Neuronal stem cell (in vitro differentiated cells): ENCODE results near the gene ABI3BP.

Experiments used
- DNase-seq: peaks from one replicate; pipeline ENCODE4 v3.0.0-alpha.2; 2013; ENCODE audit warnings: low spot score
- H2AFZ ChIP-seq: one replicate; pipeline ENCODE4 v1.6.1; 2013; ENCODE audit warnings: mild to moderate bottlenecking, low read length, inconsistent platforms
- H2AK5ac ChIP-seq: 2 replicates; pipeline ENCODE4 v1.6.1; 2013; ENCODE audit warnings: low read depth, mild to moderate bottlenecking, inconsistent platforms, low read length, moderate library complexity, mixed read lengths
- H2BK120ac ChIP-seq: 2 replicates; pipeline ENCODE4 v1.6.1; 2013; ENCODE audit warnings: low read depth, mild to moderate bottlenecking, inconsistent platforms, low read length, moderate library complexity, mixed read lengths
- H2BK12ac ChIP-seq: one replicate; pipeline ENCODE4 v1.6.1; 2013; ENCODE audit warnings: low read length, inconsistent platforms
- H2BK15ac ChIP-seq: 2 replicates; pipeline ENCODE4 v1.6.1; 2013; ENCODE audit warnings: mild to moderate bottlenecking, low read length, inconsistent platforms, mixed read lengths
- H2BK5ac ChIP-seq: one replicate; pipeline ENCODE4 v1.6.1; 2013; ENCODE audit warnings: inconsistent platforms, mild to moderate bottlenecking, low read length, moderate library complexity
- H3K14ac ChIP-seq: one replicate; pipeline ENCODE4 v1.6.1; 2013; ENCODE audit warnings: low read length, inconsistent platforms
- H3K18ac ChIP-seq: 2 replicates; pipeline ENCODE4 v1.6.1; 2013; ENCODE audit warnings: low read length, inconsistent platforms
- H3K23ac ChIP-seq: 2 replicates; pipeline ENCODE4 v1.6.1; 2013; ENCODE audit warnings: low read depth, mild to moderate bottlenecking, mixed read lengths, low read length, inconsistent platforms; ENCODE audit not compliant: poor library complexity
- H3K27ac ChIP-seq: replicated peaks from 3 replicates; pipeline ENCODE4 v1.5.1; 2013; ENCODE audit warnings: low read length, inconsistent platforms
- H3K27me3 ChIP-seq, 3 experiments: 2 replicates each; pipeline ENCODE4 v1.6.1; 2013; ENCODE audit warnings: low read length in 3 of 3, mild to moderate bottlenecking in 2 of 3, inconsistent platforms in 1 of 3, low read depth in 1 of 3, mixed read lengths in 1 of 3, moderate library complexity in 1 of 3; ENCODE audit not compliant: control insufficient read depth in 3 of 3, insufficient read depth in 3 of 3
- H3K36me3 ChIP-seq, 2 donors: replicated peaks in 1 of 2; 2 replicates each; pipeline ENCODE4 v1.6.1; 2013; ENCODE audit warnings: low read length in 2 of 2; ENCODE audit not compliant: control insufficient read depth in 2 of 2, insufficient read depth in 2 of 2
- H3K4ac ChIP-seq: 2 replicates; pipeline ENCODE4 v1.6.1; 2013; ENCODE audit warnings: inconsistent platforms, mild to moderate bottlenecking, low read length, moderate library complexity
- H3K4me1 ChIP-seq, 2 donors: 1 replicate in 1 of 2; 2 replicates in 1 of 2; pipeline ENCODE4 v1.6.1; 2013; ENCODE audit warnings: low read length in 2 of 2, low read depth in 1 of 2; ENCODE audit not compliant: control insufficient read depth in 2 of 2, insufficient read depth in 1 of 2
- H3K4me2 ChIP-seq: one replicate; pipeline ENCODE4 v1.6.1; 2013; ENCODE audit warnings: mild to moderate bottlenecking, low read length, inconsistent platforms; ENCODE audit not compliant: insufficient read depth, poor library complexity, severe bottlenecking
- H3K4me3 ChIP-seq, 2 donors: 2 replicates each; pipeline ENCODE4 v1.5.1; 2013; ENCODE audit warnings: low read length in 2 of 2, mild to moderate bottlenecking in 2 of 2, inconsistent platforms in 1 of 2, moderate library complexity in 1 of 2
- H3K79me1 ChIP-seq: one replicate; pipeline ENCODE4 v1.6.1; 2013; ENCODE audit warnings: low read depth, mild to moderate bottlenecking, inconsistent platforms, low read length, moderate library complexity
- H3K9ac ChIP-seq: one replicate; pipeline ENCODE4 v1.6.1; 2013; ENCODE audit warnings: mild to moderate bottlenecking, low read depth, low read length, inconsistent platforms; ENCODE audit not compliant: poor library complexity
- H3K9me3 ChIP-seq, 2 donors: replicated peaks in 1 of 2; 2 replicates each; pipeline versions ENCODE3 to v1.6.1; 2013; ENCODE audit warnings: low read length in 2 of 2, mild to moderate bottlenecking in 2 of 2, inconsistent platforms in 1 of 2, low read depth in 1 of 2, mixed read lengths in 1 of 2, moderate library complexity in 1 of 2; ENCODE audit not compliant: control insufficient read depth in 2 of 2, insufficient read depth in 1 of 2
- H4K8ac ChIP-seq: one replicate; pipeline ENCODE4 v1.6.1; 2013; ENCODE audit warnings: low read depth, mild to moderate bottlenecking, inconsistent platforms, low read length, moderate library complexity
- H4K91ac ChIP-seq: one replicate; pipeline ENCODE4 v1.6.1; 2013; ENCODE audit warnings: low read length, low read depth, mild to moderate bottlenecking, inconsistent platforms; ENCODE audit not compliant: poor library complexity
- WGBS, 2 donors: extraction: QIAGEN DNeasy Blood & Tissue Kit; methylation state at CpG; one replicate each; pipeline ENCODE4 v1.1.7; 2013; ENCODE audit warnings: missing lambda C conversion rate in 2 of 2, mixed read lengths in 1 of 2; ENCODE audit not compliant: insufficient read length in 2 of 2, insufficient replicate concordance in 1 of 2; ENCODE audit errors: extremely low coverage in 2 of 2; 5-methylcytosine and 5-hydroxymethylcytosine counted together

ABI3BP gene

DNA sequence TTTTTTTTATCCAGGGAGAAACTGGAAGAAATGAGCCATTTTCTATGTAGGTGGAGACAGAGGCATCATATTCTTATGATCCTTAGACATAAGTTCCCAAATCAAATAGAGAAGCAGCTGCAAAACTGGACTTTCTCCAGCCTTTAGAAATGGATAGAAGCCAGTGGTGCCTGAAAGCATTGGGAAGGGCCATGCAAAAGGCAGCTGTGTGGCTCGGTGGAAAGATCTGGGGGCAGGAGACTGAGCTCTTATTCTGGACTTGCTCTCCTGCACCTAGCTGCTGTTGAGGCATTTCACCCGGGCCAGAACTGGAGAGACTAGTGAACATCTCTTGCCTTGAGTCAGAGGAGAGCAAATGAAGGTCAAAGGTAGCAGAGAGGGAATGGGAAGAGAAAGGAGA, 210.9 kb downstream of the ABI3BP start:
- peaks cover 0 to 3% of the 10 kb centered on the region in 2 donors for H3K4me1 ChIP-seq
- H2BK120ac ChIP-seq, result no peak overlapping the region
- no peak overlapping the region for H2AFZ ChIP-seq
- H3K9me3 ChIP-seq, result peaks cover 0 to 3% of the 10 kb centered on the region in 2 donors
- H3K4me3 ChIP-seq, result no peak overlapping the region
- peaks cover 0 to 5% (median 0%) of the 10 kb centered on the region in 3 experiments for H3K27me3 ChIP-seq
- H3K27ac ChIP-seq, result no peak overlapping the region
- no peak overlapping the region for H3K23ac ChIP-seq
- H3K4me2 ChIP-seq, result no peak overlapping the region
- H2BK5ac ChIP-seq, result no peak overlapping the region
- no peak for DNase-seq
- H3K14ac ChIP-seq, result no peak overlapping the region
- no peak overlapping the region for H4K91ac ChIP-seq
- H2AK5ac ChIP-seq, result no peak overlapping the region
- H3K9ac ChIP-seq, result no peak overlapping the region
- no peak overlapping the region for H2BK12ac ChIP-seq
- H3K36me3 ChIP-seq, result no peaks in the 10 kb centered on the region
- H3K79me1 ChIP-seq, result no peaks in the 10 kb centered on the region
- H3K18ac ChIP-seq, result no peak overlapping the region
- H4K8ac ChIP-seq, result no peak overlapping the region
- no peak overlapping the region for H2BK15ac ChIP-seq
- H3K4ac ChIP-seq, result no peak overlapping the region
- WGBS, 2 donors, result no CpG with 5 or more reads among the region's 2 CpGs

DNA sequence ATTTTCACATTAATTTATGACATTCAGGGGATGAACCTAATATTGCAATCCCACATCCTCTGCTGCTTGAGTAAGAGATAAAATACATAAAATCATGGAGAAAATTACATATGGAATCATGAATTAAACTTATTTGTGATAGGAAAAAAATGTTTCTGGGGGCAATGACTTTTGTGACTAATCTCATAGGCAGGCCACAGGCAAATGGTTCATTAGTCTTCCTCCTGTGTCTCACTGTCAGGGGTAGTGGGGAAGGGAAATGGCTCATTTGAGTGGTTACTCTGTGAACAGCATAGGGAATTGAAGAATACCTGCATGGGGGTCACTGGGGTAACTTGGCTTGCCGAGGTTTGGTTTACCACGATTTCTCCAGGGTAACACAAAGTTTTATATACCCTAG, 211.9 kb downstream of the ABI3BP start:
- Histone ChIP-seq H2AFZ (no peak overlapping the region), H3K4ac (no peak overlapping the region), H3K4me3 (no peak overlapping the region), H3K27ac (no peak overlapping the region), H3K9ac (no peak overlapping the region), H2AK5ac (no peak overlapping the region), H2BK15ac (no peak overlapping the region), H2BK5ac (no peak overlapping the region), H3K23ac (no peak overlapping the region), H3K14ac (no peak overlapping the region), H3K4me1 (peaks cover 0 to 3% of the 10 kb centered on the region in 2 donors), H3K9me3 (peaks cover 0 to 3% of the 10 kb centered on the region in 2 donors), H2BK12ac (no peak overlapping the region), H3K36me3 (no peaks in the 10 kb centered on the region), H3K4me2 (no peak overlapping the region), H2BK120ac (no peak overlapping the region), H4K8ac (no peak overlapping the region), H3K27me3 (peaks cover 0 to 5% (median 0%) of the 10 kb centered on the region in 3 experiments), H3K18ac (no peak overlapping the region), H4K91ac (no peak overlapping the region), H3K79me1 (no peaks in the 10 kb centered on the region)
- DNase-seq, result no peak
- WGBS, 2 donors, result no CpG with 5 or more reads among the region's 2 CpGs

GRCh38 chr3:100780071-100780622, 213.1 kb downstream of the ABI3BP start:
- no CpG with 5 or more reads among the region's 2 CpGs for WGBS, 2 donors
- no peak overlapping the region for H3K18ac ChIP-seq

GRCh38 chr3:100779480-100779879, 213.7 kb downstream of the ABI3BP start:
- Histone ChIP-seq H3K23ac (no peak overlapping the region), H2BK5ac (no peak overlapping the region)
- no peak for DNase-seq

More at GRCh38 chr3:100780071-100780622, 213.1 kb downstream of the ABI3BP start:
- Histone ChIP-seq H3K4ac (no peak overlapping the region), H3K79me1 (no peaks in the 10 kb centered on the region), H3K4me2 (no peak overlapping the region), H3K9ac (no peak overlapping the region), H3K4me3 (no peak overlapping the region), H2BK12ac (no peak overlapping the region), H3K9me3 (no peaks in the 10 kb centered on the region), H2BK120ac (no peak overlapping the region), H2AFZ (no peak overlapping the region), H2AK5ac (no peak overlapping the region), H3K4me1 (peaks cover 0 to 3% of the 10 kb centered on the region in 2 donors), H4K91ac (no peak overlapping the region), H4K8ac (no peak overlapping the region), H3K23ac (no peak overlapping the region), H2BK5ac (no peak overlapping the region), H3K14ac (no peak overlapping the region), H3K36me3 (no peaks in the 10 kb centered on the region), H3K27ac (no peak overlapping the region), H3K27me3 (peaks cover 0 to 5% (median 0%) of the 10 kb centered on the region in 3 experiments), H2BK15ac (no peak overlapping the region)
- DNase-seq, result no peak

More at GRCh38 chr3:100779480-100779879, 213.7 kb downstream of the ABI3BP start:
- Histone ChIP-seq H3K79me1 (no peaks in the 10 kb centered on the region), H3K27me3 (peaks cover 0 to 5% (median 0%) of the 10 kb centered on the region in 3 experiments), H3K36me3 (no peaks in the 10 kb centered on the region), H3K4me1 (peaks cover 0 to 3% of the 10 kb centered on the region in 2 donors), H3K9me3 (no peaks in the 10 kb centered on the region), H2BK12ac (no peak overlapping the region), H3K27ac (no peak overlapping the region), H2AFZ (no peak overlapping the region), H3K14ac (no peak overlapping the region), H3K9ac (no peak overlapping the region), H3K4me2 (no peak overlapping the region), H2BK15ac (no peak overlapping the region), H2BK120ac (no peak overlapping the region), H3K18ac (no peak overlapping the region), H2AK5ac (no peak overlapping the region), H4K91ac (no peak overlapping the region), H3K4me3 (no peak overlapping the region), H3K4ac (no peak overlapping the region), H4K8ac (no peak overlapping the region)
